GM19025 (cell line): Measurements from ENCODE around the gene ANAPC2.

Experiments
- ATAC-seq: cut with Tn5 transposase; IDR thresholded peaks from one replicate; pipeline ENCODE4 v1.9.1; 2021; ENCODE audit warnings: mild to moderate bottlenecking, low read depth, moderate library complexity; ENCODE audit not compliant: unreplicated experiment

ANAPC2 gene

DNA sequence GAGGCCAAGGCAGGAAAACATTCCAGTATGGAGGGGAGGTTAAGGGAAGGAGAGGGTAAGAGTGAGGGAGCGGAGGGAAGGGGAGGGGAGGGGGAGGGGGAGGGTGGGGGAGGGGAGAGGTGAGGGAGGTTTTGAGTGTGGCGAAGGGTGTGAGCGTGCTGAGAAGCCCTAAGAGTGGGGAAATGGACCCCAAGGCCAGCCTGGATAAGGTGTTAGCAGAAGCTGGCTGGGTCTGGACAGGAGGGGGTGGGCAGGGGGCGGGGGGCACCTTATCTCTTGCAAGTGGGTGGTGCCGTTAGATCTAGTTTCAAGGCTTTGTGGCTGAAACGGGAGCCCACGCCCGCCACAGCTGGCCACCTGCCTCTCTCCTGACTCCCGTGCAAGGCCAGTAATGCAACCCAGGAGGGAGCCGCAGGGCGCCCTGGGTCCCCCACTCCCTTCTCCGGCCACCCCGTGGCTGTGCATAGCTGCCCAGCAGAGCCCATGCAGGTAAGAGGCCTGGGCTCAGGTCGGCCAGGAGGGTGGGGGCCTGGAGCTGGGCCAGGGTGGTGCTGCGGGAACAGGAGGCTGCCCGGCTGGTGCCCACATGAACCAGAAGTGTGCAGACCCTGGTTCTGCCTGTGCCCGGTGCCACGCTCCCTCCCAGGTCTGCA is 39.6 kb upstream of the ANAPC2 start:
- ATAC-seq: no peak

GRCh38 chr9:137227054-137227852 is 38.9 kb upstream of the ANAPC2 start, which contains the start of gene RNF224:
TSS of gene RNF224 (plus strand) at chr9:137227502. CDS start at chr9:137228336, 834 bp downstream.
- no peak for ATAC-seq

DNA sequence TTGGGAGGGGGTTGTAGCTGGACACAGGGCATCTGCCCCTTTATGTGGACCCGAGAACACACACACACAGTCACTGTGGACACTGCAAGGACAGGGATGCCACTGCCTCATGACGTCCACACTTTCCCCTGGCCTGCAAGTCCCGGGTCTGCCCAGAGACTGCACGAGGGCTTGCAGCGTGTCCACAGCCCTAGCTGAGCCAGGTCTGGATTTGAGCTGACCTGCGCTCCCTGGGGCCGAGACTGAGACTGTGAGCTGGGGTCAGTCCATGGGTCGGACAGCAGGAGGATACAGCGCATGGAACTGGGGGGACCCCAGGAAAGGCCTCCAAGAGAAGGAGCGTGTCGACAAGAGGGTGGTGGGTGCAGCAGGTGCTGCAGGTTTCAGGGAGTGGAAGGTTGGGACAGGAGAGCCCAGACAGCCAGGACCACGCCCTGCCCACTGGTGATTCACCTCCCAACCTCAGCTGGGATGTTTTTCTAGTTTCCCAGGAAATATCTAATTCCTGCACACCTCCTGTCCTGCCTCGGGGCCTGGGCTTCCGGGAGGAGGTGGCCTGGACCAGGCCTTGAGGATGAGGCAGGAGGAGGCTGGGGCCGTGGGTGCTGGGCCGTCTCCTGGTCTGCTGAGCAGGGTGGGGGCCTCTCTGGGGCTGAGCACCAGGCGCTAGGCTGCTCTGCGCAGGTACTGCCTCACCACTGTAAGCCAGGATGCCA is 38.1 kb upstream of the ANAPC2 start:
- no peak for ATAC-seq

DNA sequence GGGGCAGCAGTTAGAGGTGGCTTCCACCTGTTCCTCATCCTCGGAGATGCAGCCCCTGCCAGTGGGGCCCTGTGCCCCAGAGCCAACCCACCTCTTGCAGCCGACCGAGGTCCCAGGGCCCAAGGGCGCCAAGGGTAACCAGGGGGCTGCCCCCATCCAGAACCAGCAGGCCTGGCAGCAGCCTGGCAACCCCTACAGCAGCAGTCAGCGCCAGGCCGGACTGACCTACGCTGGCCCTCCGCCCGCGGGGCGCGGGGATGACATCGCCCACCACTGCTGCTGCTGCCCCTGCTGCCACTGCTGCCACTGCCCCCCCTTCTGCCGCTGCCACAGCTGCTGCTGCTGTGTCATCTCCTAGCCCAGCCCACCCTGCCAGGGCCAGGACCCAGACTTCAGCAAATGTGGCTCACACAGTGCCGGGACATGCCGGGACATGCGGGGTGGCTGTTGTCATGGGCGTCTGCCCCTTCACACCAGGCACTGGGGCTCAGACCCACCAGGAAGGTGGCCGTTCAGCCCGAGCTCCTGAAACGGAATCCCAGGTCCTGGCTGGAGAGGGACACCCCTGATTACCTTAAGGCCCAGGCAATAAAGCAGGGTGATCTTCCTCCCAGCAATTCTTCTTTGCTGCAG is 37.5 kb upstream of the ANAPC2 start:
- ATAC-seq: no peak

- ATAC-seq: no peak
Measured at GRCh38 chr9:137224830-137225694, 36.7 kb upstream of the ANAPC2 start, which contains the start of gene CYSRT1. TSS of gene CYSRT1 (plus strand) at chr9:137225174. CDS start at chr9:137225622, 448 bp downstream.

DNA sequence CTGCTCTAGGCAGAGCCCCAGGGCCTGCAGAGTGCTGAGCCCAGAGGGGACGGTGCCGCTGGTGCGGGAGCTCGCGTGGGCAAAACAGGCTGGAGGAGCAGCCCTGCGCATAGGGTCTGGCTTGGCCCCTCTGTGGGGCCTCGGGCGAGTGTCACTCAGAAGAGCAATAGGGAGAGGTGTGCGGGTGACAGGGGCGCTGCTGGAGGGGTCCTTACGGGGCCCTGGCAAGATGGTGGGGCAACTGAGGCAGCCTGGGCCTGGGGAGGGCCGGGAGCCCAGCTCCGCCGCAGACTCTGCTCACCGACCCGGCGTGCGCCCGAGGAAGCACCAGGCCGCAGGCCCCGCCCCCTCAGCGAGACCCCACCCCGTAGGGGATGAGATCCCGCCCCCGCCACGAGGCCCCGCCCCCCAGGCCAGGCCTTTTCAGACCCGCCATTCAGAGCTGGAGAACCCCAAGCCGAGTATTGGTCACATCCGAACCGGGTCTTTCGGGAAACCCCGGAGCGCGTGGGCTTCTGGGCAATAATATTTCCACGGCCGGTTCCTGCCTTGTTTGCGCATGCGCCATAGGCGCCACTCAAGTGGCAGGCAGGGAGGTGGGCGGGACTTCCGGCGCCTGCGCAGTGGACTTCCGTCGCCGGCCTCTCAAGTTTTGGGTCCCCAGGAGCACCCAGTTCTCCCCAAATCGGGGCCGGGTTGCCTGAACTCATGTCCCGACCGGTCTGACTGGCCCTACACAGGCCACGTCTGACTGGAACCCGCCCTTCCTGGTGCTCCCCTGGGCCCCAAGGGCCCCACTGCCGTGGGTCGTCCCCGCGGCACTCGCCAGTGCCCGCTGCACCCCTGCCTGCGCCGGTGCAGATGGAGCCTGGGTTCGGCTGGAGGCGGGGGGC is 35.0 kb upstream of the ANAPC2 start:
- ATAC-seq: peak; percentile 69

GRCh38 chr9:137222190-137223077 is 34.1 kb upstream of the ANAPC2 start, which contains the start of gene RNF208:
TSS of gene RNF208 (minus strand) at chr9:137222240. CDS start at chr9:137221212, 1,028 bp downstream.
- no peak for ATAC-seq

DNA sequence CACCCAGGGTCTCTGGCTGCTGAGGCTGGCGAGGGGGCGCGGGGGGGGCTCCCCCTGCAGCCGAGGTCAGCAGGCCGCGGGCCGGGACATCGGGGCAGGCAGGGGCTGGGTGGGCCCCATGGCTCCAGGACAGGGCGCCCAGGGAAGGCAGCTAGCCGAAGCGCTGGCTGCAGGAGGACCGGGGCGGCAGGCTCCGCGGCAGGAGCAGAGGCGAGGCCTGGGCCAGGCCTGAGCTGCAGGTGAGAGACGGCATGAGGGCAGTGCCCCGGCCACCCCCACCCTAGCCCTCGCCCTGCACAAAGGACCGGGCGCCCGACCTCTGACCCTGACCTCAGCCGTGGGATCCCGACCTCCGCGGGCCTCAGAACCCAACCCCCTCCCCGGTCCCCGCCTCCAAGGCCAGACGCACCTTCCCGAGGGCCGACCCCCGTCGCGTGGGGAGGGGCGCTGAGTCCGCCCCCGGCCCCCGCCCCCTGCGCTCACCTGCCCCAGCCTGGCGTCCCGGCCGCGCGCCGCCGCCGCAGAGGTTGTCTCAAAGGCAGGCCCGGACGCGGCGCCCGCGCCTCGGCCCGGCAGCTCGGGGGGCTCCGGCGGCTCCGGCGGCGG is 33.2 kb upstream of the ANAPC2 start:
- ATAC-seq: no peak

GRCh38 chr9:137221095-137221505 is 32.7 kb upstream of the ANAPC2 start:
- ATAC-seq: no peak

DNA sequence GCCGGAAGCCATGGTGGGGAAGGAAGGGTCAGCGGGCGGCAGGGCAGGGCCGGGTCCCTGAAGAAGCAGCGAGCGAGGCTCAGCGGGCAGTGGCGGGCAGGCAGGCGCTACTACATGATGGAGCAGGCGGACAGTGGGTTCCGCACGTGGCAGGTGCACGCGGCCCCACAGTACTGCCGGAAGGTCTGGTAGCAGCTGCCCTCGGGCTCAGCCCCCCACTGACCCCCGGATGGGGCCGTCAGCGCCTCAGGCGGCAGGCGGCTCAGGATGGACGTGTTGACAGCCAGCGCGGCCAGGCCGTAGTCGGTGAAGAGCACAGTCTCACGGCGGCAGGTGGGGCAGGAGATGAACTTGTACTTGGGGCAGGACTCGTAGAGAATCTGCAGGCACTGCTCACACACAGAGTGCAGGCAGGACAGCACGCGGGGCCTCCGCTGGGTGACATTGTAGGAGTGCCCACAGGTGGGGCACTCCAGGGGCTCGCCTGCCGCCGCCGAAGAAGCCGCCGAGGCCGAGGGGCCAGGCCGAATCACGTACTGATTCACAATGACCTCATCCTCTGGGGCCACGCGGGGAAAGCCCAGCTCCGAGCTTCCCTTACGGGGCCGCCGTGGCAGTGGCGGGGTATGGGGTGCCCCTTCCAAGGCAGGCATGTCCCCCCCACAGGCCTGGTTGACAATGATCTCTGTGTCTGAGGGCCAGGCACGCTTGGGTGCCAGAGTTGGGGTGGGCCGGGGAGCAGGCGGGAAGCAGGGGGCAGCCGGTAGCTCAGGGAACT is 32.1 kb upstream of the ANAPC2 start:
- ATAC-seq: no peak

- ATAC-seq: no peak
Measured at GRCh38 chr9:137219757-137220316, 31.5 kb upstream of the ANAPC2 start.

DNA sequence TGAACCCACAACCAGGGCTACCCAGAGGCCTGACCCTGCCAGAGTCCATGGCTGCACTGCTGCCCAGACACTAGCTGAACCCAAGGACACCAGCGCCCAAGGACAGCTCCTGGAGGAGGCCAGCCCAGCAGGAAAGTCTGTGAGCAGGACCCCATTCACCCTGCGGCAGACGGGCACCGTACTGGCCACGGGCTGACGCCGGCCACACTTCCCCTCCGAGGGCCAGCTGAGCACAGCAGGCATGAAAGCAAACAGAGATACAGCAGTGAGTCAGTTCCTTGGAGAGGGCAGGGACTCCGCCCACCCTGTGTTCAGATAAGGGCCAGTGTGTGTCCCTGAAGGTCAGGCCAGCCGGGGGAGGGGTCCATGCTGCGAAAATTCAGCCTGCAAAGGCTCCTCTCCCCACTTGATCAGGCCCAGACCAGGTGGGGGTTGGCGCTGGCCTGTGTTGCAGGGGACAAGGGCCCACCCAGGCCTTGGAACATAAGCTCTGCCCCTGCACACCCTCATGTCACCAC is 30.5 kb upstream of the ANAPC2 start:
- no peak for ATAC-seq

DNA sequence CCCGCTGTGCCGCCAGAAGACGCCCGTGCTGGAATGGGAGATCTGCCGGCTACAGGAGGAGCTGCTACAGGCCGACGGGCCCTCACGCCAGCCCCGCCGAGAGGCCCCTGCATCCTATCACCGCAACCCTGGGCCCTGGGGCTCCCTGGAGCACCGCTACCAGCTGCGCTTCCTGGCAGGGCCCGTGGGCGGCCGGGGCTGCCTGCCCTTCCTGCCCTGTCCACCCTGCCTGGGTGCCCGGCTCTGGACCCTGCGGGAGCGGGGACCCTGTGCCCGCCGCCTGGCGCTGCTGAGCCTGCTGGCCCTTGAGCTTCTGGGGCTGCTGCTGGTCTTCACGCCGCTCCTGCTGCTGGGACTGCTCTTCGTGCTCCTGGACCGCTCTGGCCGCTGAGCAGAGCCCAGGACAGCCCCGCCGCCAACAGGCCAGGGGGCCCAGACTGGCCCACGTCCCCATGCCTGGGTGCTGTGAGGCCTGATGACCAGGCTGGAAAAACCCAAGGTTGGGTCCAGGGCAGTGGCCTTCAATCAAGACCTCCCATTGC is 29.9 kb upstream of the ANAPC2 start:
- no peak for ATAC-seq

- ATAC-seq: no peak
Measured at GRCh38 chr9:137217276-137218211, 29.2 kb upstream of the ANAPC2 start.
